GM12875 (cell line): ENCODE measurements around the gene NEU3.
"Not testable (repeated sequence)": the region's sequence is repeated elsewhere in the genome, so short reads cannot be mapped to it uniquely, and the experiment has no call there.

ENCODE experiments used
- H3K4me3 ChIP-seq: one replicate; pipeline ENCODE4 v1.5.1; 2011; ENCODE audit warnings: low read depth, low read length, control low read depth
- CTCF ChIP-seq: IDR thresholded peaks from 2 replicates; pipeline ENCODE4 v1.5.1; 2011; ENCODE audit warnings: low read depth, mild to moderate bottlenecking, control low read depth, inconsistent platforms, low read length, moderate library complexity, borderline replicate concordance; ENCODE audit not compliant: insufficient read depth

The NEU3 gene

GRCh38 chr11:75035911-75036565, 47.3 kb downstream of the NEU3 start:
- TF ChIP-seq CTCF: no peak
- H3K4me3 ChIP-seq: no peak overlapping the region

- TF ChIP-seq CTCF: no peak
- H3K4me3 ChIP-seq: no peak overlapping the region
Observed at GRCh38 chr11:75040167-75040770, 51.5 kb downstream of the NEU3 start.

- no peak overlapping the region for H3K4me3 ChIP-seq
- TF ChIP-seq CTCF: no peak
Observed at GRCh38 chr11:75041263-75041662, 52.5 kb downstream of the NEU3 start.

- H3K4me3 ChIP-seq: not testable (repeated sequence)
Observed at GRCh38 chr11:75041821-75042220, 53.1 kb downstream of the NEU3 start.

GRCh38 chr11:75044381-75045170, 55.8 kb downstream of the NEU3 start:
- H3K4me3 ChIP-seq: not testable (repeated sequence)

- H3K4me3 ChIP-seq: not testable (repeated sequence)
Observed at GRCh38 chr11:75046668-75047067, 57.9 kb downstream of the NEU3 start.

GRCh38 chr11:75047191-75047590, 58.5 kb downstream of the NEU3 start:
- H3K4me3 ChIP-seq: no peak overlapping the region
- TF ChIP-seq CTCF: no peak

- H3K4me3 ChIP-seq: not testable (repeated sequence)
Observed at GRCh38 chr11:75049501-75050266, 61.0 kb downstream of the NEU3 start.

GRCh38 chr11:75050516-75050915, 61.8 kb downstream of the NEU3 start:
- no peak for TF ChIP-seq CTCF
- H3K4me3 ChIP-seq: no peak overlapping the region
